NCI-H2196 (cell line): ENCODE results near the gene COL6A3.

Experiments
- DNase-seq: peaks from one replicate; lab custom pipeline; 2025; ENCODE audit not compliant: unreplicated experiment; lab: John Stamatoyannopoulos, UW

Gene COL6A3

DNA sequence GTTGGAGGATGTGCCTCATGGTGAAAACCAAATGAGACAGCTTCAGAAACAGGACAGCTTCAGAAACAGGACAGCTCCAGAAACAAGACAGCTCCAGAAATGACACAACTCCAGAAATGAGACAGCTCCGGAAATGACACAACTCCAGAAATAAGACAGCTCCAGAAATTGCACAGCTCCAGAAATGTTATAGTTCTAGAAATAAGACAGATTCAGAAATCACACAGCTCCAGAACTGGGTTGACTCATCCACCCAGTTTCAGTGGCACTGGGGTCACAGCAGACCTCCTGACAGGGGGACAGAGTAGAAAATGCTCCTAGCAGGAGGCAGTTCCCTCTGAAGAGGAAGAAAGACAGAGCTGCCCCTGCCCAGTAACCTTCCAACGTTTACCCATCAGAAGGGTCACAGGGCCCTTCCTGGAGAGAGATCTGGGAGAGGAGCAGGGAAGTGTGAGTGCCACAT is 26.9 kb upstream of the COL6A3 start:
- DNase-seq, result no peak

DNA sequence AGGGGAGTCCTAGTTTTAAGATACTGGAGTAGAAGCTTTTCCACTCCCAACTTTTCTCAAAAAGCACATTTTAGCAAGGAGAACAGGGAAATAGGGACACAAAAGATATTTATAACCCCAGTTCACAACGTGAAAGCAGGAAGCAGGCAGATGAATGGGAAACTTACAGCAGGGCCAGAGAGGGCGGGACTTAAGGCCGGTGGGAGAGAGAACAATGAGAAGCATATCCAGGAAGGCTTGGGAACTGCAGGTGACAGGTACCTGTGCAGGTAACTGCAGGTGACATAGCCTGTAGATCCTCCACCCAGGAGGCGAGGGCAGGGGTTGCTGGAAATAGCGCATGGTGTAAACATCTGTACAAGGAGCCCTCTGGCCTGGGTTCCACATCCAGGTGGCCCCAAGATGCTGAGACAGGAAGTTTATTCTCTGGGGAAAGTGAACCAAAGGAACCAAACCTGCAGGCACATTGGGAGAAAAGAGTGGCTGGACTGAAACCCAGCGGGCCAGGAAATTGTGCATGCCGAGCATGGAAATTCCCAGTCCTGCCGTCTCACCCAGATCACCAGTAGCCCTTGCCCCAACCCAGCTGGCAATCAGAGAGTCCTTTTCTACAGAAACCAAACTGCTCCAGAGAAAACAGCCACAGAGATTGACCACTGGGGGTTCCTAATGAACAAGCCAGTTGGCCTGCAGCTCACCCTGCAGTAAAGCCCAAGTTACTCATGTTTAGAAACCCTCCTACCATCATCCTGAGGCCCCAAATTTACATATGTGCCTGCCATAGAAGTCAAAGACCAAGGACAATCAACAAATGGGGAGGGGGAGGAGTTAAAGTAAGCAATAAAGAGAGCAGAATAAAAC is 24.3 kb upstream of the COL6A3 start:
- DNase-seq, result peak; percentile 18

DNA sequence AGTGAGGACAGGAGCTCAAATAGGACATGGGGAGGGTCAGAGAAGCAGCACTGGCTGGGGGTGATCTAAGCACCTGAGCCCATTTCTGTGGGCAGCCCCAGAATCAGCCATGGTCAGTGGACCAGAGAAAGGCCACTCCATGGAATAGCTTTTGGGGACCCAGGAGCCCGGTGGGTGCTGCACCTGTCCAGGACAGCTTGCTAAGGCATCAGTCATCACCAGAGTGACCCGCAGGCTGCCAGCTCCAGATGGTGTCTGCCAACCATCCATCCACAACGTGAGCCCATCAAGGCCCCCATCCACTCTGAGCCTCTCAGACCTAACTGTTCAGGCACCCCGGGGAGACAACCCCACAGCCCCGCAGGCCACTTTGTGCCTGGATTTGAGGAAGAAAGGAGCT is 23.6 kb upstream of the COL6A3 start:
- no peak for DNase-seq

DNA sequence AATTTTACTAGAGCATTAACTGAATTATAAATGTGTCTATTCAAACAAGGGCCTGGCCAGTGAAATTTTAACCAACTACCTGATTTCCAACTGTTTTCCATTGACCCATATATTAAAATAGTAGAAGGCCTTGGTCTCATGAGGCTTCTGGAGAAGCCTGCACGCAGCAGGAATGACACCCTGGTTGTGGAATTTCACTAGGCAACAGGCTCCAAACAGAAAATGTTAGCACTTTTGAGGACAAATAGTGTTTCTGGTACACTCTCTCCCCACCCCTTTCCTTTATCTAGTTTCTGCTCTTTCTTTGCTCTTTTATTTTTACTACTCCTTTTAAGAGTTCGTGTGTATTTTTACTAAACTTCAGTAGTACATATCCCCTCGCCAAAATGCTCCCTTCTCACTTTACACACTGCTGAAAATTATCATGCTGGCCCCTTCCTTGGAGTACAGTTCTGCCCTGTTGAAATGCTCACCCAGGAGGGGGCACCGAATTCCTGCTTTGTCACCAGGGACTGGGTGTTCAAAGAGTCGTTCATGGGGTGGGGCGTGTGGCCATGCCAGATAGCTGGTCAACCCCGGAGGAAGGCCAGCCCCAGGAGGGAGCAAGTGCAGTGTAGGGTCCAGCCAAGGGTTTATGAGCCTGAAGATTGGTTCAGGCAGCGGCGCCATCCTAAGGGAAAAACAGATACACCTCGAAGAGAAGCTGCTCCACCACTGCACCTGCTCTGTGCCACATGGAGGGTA is 22.1 kb upstream of the COL6A3 start:
- DNase-seq, result no peak

DNA sequence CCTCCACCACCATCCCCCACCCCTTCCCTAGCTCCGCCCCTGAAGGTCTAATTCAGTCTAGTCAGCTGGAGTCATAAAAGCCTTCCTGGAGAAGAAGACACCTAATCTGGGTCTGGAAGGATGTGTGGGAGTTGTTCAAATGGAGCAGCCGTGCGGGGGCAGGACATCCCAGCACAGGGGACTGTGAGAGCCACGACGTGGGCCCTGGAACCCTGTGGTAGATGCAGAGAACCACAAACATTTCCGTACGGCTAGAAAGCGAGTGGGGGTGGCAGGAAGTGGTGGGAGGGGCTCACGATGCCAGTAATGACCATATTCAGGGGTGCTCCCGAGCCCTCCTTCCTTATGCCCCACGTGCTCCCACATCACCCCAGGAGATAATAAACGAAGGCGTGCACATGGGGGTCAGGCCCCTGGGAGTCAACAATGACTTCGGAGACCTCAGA is 20.9 kb upstream of the COL6A3 start:
- DNase-seq, result no peak

DNA sequence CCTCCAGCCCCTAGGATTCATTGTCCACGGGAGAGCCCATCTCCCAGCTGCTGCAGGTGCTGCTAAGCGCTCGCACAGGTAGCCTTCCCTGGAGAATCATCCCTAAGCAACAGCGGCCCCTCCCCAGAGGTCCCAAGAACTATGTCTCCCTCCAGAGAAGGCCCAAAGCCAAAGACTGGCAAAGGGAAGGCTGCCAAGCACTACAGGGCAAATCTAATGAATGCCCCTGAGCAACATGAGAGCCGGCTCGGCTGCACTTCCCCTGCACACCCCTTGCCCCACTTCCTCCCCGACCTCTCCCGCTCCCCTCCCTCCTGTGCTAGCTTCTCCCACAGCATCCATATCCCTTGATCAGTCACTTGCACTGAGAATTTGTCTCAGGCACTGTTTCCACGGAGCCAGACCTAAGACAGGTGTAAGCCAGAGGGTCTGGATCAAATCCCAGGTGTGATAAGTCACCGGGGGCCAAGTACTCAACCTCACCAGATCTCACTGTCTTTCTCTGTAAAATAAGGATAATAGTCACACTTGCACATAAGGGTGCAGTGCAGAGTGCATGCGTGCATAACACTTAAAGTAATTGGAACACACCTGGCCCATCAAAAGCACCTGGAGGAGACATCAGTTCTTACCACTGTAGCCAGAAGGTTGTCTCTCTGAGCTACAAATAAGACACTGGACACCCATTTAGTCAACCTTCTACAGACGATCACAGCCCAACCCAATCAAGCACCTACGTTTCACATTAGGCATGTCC is 20.1 kb upstream of the COL6A3 start:
- no peak for DNase-seq

DNA sequence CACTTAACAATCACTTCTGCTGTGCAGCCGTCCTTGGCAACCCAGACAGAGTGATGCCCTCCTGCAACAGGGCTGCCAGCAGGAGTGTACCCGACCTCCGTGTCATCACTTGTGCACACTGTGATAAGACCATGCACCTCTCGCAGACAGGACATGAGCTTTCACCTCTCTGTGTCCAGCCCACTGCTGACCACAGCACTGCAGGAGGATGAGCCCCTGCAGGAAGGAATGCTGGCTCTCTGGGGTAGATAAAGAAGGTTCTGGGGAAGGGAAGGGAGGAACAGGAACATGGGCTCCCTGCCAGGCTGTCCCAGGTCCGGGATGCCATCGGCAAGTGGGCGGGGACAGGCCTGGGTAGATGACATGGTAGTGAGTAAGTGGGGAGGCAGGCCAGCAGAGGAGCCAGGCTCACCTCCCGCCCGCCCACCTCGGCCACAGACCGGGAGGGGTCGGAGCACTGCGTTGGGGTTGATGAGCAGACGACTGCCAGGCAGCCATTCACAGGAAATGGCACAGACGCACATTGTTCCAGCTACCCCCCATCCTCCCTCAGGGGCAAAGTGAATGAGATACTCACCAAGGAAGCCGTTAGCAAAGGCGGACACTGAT is 18.6 kb upstream of the COL6A3 start:
- no peak for DNase-seq

DNA sequence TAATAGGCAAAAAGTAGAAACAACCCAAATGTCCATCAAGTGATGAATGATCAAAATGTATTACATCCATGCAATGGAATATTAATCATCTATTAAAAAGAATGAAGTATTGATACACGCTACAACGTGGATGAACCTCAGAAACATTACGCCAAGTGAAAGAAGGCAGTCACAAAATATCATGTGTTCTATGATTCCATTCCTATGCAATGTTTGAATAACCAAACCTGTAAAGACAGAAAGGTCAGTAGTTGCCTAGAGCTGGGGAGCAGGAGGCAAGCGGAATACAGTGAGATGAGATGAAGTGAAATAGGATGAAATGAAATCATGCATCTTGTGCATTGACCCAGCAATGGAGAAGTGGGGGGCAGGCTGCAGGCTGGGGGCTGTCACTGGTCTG is 17.9 kb upstream of the COL6A3 start:
- DNase-seq, result no peak

DNA sequence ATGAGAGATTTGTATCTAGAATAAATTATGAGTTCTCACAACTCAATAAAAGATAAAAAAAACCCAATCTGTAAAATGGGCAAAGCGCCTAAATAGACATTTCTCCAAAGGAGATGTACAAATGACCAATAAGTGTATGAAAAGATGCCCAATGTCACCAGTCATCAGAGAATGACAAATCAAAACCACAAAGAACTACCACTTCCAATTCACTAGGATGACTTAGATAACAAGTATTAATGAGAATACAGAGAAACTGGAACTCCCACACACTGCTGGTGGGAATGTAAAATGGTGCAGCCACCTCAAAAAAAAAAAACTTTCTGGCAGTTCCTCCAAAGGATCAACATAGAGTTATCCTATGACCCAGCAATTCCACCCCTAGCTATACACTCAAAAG is 17.4 kb upstream of the COL6A3 start:
- DNase-seq, result no peak

DNA sequence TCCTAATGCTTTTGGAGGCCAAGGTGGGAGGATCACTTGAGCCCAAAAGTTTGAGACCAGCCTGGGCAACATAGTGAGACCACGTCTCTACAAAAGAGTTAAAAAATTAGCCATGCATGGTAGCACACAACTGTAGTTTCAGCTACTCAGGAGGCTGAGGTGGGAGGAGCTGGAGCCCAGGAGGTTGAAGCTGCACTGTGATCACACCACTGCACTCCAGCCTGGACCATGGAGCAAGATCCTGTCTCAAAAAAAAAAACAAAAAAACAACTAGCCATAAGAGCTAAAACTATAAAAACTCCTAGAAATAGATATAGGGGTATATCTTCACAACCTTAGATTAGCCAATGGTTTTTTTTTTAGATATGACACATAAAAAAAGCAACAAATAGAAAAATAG is 16.9 kb upstream of the COL6A3 start:
- DNase-seq, result no peak

DNA sequence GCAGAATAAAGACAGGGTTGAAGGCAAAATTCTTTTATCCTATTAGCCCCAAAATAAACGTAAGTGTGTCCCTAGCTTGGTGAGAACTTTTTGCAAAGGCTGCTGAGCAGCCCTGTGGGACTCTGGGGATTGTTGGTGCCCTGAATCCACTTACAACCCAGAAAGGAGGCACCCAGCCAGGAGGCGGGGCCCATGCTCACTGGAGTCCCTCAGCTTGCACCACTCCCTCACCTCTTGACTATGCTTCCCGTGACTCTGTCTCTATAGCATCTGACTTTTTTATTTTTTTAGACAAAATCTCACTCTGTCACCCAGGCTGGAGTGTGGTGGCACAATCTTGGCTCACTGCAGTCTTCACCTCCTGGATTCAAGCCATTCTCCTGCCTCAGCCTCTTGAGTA is 15.8 kb upstream of the COL6A3 start:
- DNase-seq, result no peak

DNA sequence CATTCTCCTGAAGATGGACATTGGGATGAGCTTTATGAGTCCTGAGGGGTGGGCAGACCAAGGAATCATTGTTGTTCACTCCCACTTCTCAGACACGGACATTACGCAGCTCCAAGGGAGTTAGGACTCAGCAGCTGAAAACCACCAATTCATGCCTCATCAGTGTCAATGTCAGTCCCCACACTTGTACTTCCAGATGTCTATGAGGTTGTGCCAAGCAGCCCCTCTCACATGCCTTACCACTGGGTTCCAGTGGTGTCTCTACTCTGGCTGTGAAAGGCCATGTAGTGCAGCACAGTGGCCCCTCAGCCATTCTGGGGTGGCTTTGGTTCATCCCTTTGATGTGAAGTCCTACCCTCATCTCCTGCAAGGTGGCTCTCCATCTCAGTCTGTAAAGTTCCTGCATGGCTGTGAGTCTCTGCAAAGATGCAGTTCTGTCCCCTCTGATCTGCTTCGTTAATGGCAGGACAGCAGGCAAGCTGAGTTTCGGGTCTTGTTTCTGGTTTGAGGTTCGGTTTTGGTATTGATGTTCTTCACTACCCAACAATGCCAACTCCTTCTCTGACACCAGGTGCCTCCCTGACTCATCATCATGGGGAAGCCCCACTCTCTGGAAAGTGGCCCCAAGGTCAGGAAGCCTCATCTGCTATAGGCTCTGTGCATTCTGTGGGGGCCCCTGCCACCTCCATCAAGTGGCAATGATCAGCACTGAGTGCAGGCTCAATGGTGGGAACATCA is 14.0 kb upstream of the COL6A3 start:
- no peak for DNase-seq

DNA sequence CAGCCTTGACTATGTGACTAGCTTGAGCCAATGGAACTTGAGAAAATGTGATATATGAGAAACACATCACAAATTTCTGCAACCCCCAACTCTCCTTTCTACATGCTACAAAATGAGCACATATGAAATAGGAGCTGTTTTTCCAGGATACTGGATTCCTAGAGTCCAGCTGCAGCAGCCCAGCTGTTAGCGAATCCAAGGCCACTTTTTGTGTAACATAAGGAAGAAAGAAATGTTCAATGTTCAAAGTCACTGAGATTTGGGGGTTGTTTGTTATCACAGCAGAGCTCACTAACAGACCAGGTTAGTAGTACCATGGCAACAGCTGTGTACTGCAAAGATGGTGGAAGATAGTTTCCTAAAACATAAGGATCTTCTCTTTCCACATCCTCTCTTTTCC is 12.6 kb upstream of the COL6A3 start:
- DNase-seq, result no peak

DNA sequence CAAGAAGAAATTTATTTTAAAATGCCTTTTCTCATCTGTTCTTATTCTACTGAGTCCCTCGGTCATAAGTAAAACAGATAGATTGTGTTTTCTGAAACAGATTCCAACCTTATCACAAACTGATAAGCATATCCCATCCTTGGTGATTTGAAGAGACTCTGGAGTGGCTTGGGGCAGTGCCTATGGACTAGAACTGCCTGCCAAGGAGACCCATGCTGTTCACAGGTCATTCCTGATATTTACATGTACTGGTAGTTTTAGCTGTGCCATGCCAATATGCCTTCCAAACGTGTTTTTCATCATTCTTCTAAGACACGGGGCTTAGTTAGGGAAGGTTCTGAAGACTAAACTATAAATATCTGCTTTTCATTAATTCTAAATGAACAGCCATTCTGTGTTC is 11.4 kb upstream of the COL6A3 start:
- DNase-seq, result no peak

DNA sequence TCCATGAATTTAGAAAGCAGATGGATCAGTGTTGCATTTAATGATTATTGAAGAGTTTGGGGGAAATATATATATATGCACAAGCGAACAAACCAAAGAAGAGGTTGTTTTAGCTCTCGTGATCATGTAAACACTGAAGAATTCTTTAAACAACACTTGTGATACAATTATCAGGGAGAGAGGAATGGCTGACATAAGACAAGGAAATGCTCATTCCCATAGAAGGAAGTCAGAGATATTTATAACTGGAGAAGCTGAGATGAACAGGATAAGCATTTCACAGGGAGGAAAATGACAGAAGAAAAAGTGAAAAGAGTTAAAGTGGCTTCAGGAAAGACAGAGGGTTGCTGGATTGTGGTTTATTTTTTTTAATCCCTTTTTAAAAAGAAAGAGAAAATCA is 10.6 kb upstream of the COL6A3 start:
- DNase-seq, result no peak

DNA sequence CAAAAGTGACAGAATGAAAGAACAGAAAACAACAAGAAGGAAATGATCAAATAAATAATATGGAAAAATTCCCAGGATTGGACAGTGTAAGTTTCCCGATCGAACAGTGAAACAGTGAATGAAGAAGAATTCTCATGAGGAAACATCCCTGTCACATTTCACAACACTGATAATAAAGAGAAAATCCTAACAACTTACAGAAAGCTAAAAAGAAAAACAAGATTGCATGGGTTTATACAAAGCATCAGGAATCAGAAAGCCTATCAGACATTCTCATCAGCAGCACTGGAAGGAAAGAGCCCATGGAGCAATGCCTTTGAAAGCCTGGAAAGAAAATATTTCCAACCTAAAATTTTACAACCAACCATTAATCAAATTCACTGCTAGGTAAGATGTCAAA is 9.9 kb upstream of the COL6A3 start:
- DNase-seq, result no peak

DNA sequence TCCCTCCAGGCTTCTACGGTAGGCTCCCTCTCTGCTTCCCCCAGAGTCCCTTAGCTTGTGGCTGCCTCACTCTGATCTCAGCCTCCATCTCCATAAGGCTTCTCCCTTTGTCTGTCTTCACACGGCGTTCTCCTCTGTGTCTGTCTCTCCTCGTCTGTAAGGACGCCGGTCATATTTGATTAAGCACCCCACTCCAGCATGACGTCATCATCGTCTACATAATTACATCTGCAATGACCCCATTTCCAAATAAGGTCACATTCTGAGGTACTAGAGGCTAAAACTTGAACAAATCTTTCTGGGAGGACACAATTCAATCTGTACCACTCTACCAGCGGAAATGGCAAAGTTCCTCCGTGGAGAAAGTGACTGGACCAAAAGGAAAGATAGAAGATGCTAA is 8.3 kb upstream of the COL6A3 start:
- no peak for DNase-seq

DNA sequence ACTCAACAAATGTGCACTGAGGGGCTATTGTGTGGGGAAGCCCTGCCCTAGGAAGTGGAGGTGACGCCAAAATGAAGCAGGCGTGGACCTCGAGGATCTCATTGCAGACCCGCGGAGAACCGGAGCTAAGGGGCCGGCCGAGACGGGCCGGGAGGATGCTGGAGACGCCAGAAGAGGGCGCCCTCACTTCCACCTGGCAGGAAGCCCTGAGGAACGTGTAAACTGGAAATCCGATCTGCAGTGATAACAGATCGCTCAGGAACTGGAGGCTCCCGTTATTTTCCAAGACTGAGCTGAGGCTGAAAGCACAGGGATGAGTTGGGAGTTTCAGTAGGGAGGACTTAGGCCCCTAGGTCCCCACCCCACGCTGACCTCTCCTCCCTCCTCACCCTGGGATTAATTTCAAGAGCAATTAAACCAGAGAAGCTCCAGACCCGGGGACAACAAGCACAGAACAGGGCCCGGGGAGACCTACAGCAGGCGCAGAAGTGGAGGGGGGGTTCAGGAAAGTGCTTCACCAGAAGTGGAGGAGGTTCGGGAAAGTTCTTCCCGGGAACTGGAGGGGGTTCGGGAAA is 7.7 kb upstream of the COL6A3 start:
- DNase-seq, result peak; percentile 78

DNA sequence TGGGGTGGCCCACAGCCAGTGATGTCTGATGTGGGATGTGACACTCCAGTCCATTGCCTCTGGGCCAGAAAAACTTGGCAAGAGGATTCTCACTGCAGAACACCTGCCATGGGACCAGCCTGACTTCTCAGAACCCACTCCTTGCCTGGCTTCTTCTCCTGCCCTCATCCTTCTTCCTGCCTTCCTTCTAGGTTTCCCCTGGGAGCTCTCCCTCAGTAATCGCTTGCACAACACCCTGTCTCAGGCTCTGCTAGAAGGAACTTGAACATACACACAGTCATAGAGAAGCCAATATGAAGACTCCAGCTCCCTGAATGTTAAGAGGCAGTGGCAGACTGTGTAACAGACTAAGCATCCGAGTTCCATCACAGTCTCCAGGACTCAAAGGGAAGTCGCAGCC is 4.3 kb upstream of the COL6A3 start:
- no peak for DNase-seq
